Ammon's horn (tissue), 1 donor: ENCODE results near the gene CHRND.
"Not testable (repeated sequence)": the region's sequence is repeated elsewhere in the genome, so short reads cannot be mapped to it uniquely, and the experiment has no call there.

Experiments used
- DNase-seq: peaks from one replicate; pipeline ENCODE4 v3.0.0-alpha.2; 2016; ENCODE audit warnings: low spot score

Gene CHRND

DNA sequence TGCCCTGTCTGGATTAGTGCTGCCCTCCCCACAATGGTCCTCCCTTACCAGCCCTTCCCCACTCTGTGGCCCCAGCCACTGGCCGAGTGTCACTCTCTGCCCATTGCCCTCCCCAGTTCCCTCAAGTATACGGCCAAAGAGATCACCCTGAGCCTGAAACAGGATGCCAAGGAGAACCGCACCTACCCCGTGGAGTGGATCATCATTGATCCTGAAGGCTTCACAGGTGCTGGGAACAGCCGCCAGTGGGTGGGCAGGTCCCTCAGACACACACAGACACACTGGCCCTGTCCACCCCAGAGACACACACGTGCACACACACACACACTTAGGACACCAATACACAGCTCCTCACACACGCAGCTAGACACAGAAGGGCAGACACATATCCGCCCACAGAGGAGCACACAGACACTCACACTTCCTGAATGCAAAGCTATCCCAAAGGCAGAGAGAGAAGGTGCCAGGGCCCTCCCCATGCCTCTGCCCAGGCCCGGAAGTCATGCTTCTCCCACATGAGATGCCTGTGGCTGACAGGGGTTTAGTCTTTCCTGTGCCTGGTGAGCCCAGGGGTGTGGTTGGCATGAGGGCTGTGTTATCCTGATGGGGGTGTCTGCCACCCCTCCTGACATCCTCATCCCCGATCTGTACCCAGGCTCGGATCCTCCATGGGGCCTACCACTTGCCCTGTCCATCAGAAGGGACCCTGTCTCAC lies 2.9 kb downstream of the CHRND start:
- peak; percentile 29 for DNase-seq

GRCh38 chr2:232529806-232530547 lies 4.0 kb downstream of the CHRND start:
- no peak for DNase-seq

DNA sequence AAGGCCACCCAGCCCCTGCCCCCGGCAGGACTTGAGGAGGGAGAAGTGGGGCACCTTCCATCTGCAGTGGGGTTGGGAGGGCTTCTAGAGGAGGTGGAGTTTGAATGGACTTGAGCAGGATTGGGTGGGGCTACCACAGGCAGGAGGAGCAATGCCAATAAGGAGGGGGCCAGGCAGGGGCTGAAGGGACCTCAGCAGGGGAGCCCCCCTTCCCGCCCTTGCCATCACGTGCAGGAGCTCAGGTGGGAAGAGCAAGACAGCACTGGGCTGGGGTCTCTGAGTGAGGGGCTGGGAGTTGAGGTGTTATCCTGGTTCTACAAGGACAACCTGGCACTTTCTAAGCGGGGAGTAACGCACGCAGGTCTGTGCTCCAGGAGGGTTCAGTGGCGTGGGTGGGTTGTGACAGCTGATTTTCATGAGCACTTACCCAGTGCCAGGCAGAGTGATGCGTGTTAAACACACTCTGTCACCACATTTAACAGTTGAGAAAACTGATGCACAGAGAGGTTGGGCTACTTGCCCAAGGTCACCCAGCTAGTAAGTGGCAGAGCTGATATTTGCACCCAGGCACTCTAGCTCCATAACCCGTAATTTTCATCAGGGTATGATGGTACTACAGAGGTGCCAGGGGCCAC lies 4.8 kb downstream of the CHRND start:
- DNase-seq: no peak

- no peak for DNase-seq
These were observed 6.5 kb downstream of the CHRND start for GRCh38 chr2:232532419-232532818.

- not testable (repeated sequence) for DNase-seq
These were observed 6.9 kb downstream of the CHRND start for GRCh38 chr2:232532821-232533220.

DNA sequence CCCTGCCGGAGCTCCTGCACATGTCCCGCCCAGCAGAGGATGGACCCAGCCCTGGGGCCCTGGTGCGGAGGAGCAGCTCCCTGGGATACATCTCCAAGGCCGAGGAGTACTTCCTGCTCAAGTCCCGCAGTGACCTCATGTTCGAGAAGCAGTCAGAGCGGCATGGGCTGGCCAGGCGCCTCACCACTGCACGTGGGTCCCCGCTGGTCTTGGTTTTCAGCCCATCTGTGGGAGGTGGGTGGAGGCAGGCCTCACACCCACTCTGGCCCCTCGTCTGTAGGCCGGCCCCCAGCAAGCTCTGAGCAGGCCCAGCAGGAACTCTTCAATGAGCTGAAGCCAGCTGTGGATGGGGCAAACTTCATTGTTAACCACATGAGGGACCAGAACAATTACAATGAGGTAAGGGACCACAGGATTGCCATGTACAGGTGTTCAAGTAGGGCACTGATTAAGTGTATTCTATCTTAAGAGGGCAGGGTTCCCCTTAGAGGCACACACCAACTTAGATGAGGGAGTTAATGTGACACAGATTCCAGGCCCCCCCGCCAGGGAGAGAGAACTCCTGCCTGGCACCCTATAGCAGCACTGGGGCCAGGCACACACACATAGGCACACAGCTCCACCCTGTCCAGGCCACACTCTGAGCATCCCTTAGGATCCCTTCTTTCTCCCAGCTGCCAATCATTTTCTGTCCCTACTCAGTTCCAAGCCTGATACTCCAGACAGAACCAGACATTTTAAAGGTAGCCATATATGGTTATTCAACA lies 8.2 kb downstream of the CHRND start:
- DNase-seq: no peak

DNA sequence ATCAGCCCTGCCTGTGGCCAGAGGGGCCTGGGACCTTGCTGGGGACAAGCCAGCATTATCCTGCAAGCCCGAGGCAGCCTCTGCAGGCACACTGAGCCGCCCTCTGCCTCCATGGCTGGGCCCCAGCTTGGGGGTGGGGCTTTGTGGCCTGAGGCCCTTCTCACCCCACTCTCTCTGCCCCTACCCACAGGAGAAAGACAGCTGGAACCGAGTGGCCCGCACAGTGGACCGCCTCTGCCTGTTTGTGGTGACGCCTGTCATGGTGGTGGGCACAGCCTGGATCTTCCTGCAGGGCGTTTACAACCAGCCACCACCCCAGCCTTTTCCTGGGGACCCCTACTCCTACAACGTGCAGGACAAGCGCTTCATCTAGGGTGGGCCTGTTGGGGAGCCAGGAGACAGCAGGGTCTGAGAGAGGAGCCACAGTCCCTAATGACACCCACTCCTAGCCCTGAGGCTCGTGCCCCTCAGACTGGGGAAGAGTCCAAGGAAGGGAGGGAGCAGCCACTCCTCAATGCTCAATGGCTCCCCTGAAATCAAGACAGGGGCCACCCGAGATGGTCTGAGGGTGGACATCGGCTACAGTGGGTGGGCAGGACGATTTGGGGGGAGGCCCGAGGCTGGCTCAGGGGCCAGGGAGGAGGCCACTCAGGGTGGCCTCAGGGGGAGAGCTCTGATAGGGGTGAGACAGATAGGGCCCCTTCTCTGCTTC lies 9.1 kb downstream of the CHRND start:
- no peak for DNase-seq

GRCh38 chr2:232535761-232536530 lies 10.0 kb downstream of the CHRND start:
- no peak for DNase-seq

- no peak for DNase-seq
These were observed 11.1 kb downstream of the CHRND start for GRCh38 chr2:232537079-232537478.

DNA sequence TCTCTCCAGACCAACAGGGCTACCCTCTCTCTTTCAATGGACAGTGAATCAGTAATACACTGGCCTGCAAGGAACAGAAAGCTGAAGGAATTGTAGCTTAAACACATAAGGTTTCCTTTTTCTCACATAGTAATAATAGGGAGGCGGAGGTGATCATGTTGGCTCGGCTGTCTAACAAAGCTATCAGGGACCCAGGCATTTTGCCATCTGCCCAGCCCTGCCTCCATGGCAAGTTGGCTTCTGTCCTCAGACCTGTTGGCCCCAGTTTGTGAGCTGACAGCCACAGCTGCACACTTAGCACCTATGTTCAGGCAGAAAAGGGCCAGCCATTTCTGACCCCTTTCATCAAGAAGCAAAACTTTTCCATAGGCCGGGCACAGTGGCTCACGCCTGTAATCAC lies 11.5 kb downstream of the CHRND start:
- DNase-seq: no peak

GRCh38 chr2:232538671-232539070 lies 12.7 kb downstream of the CHRND start:
- DNase-seq: no peak

DNA sequence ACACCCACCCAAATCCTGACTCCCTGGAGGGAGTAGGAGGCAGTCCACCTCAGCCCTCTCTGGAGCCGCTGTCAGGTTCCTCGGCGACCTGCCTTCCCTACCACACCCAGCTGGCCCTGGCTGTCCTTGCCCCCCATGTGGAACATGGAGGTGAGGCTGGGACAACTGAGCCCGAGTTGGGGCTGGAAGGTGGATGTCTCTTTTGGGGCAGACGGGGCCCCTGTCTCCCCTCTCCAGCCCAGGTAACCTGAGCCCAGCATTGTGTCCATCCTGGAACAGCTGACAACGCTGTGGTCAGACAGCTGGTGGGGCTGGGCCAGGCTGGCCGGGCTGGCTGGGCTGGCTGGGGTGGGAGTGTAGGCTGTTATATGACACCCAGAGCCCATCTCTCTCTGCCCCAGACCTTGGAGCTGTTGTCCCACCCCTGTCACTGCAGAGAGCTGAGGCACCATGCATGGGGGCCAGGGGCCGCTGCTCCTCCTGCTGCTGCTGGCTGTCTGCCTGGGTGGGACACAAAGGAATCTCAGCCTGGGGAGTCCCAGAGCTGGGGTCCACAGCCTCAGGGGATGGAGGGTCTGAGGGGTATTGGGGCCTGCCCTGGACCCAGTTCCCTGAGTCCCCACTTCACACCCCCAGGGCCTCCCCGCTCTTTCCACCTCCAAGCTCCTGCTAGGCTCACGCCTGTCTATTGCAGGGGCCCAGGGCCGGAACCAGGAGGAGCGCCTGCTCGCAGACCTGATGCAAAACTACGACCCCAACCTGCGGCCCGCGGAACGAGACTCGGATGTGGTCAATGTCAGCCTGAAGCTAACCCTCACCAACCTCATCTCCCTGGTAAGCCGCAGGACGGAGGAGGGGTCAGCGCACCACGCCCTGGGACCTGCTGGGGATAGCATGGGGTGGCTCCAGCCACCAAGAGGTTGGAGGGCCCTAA lies 13.6 kb downstream of the CHRND start, which contains the start of gene CHRNG:
CHRNG (plus strand) TSS at position 395 of the 934 bp plus-strand sequence; CDS start at position 451, 56 bp downstream.
- no peak for DNase-seq

- no peak for DNase-seq
These were observed 14.6 kb downstream of the CHRND start for GRCh38 chr2:232540441-232541041.

- no peak for DNase-seq
These were observed 15.4 kb downstream of the CHRND start for GRCh38 chr2:232541195-232541960.

DNA sequence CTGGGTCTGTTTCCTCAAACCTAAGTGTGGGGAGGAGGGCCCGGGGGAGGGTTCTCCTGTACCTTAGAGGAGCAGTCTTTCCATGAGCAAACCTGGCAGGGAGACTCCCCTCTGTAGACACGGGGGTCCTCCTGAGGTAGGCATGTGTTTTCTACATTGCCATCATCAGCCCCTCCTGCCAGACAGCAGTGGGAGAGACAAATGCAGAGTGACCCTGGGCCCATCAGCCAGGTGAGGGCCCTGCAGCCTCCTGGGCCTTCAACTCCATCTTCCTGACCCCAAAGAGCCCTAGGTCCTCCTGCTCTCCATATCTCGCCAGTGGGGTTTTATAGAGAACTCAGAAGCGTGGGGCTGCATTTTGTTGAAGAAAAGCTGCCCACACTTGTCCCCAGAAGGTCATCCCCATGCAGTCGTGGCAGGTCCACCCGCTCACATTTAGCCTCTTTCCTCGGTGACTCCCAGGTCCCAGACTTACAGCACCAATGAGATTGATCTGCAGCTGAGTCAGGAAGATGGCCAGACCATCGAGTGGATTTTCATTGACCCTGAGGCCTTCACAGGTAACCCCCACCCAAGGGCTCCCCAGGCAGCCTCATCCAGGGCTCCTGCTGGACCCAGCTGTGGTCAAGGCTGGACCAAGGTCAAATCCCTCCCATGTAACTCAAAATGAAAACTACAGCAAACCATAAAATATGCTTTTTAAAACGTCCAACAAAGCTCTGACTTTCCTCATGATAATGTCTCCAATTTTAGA lies 16.2 kb downstream of the CHRND start:
- no peak for DNase-seq

- DNase-seq: no peak
These were observed 16.9 kb downstream of the CHRND start for GRCh38 chr2:232542715-232543467.

DNA sequence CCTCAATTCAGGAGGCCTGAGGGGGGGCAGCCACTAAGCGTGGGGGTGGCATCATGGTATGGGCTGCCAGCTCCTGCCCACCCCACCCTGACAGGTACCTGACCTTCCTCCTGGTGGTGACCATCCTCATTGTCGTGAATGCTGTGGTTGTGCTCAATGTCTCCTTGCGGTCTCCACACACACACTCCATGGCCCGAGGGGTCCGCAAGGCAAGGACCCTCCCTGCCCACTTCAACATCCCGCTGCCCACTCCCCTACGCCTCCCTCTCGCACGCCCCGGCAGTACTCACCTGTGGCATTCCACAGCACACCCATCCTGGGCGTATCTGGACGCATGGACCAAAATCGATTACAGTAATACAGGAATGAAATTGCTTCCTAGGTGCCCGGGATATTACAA lies 17.5 kb downstream of the CHRND start:
- DNase-seq: no peak
